Measurements from ENCODE around the gene FAM236B.
"Not testable (repeated sequence)": the region's sequence is repeated elsewhere in the genome, so short reads cannot be mapped to it uniquely, and the experiment has no call there.

The FAM236B gene

GRCh38 chrX:72782560-72782959 is at the start of gene FAM236B:
FAM236B (minus strand) TSS chrX:72782660; CDS start chrX:72782560, 100 bp downstream.
- DNase-seq = not testable (repeated sequence)

- not testable (repeated sequence) for DNase-seq
These were observed 48.2 kb upstream of the FAM236B start for GRCh38 chrX:72830701-72831100.

- DNase-seq = not testable (repeated sequence)
These were observed 25.6 kb upstream of the FAM236B start, which contains the start of gene FAM236D for GRCh38 chrX:72808110-72808509. FAM236D (minus strand) TSS chrX:72808210; CDS start chrX:72808110, 100 bp downstream.

GRCh38 chrX:72790390-72790789 is 7.9 kb upstream of the FAM236B start:
- DNase-seq = not testable (repeated sequence)

- not testable (repeated sequence) for DNase-seq
These were observed 5.7 kb upstream of the FAM236B start for GRCh38 chrX:72788142-72788541.

GRCh38 chrX:72783964-72784363 is 1.5 kb upstream of the FAM236B start:
- not testable (repeated sequence) for DNase-seq

- not testable (repeated sequence) for DNase-seq
These were observed 991 bp upstream of the FAM236B start for GRCh38 chrX:72783365-72783936.

GRCh38 chrX:72778146-72778545 is 4.3 kb downstream of the FAM236B start:
- not testable (repeated sequence) for DNase-seq

GRCh38 chrX:72777467-72777790 is 5.0 kb downstream of the FAM236B start:
- not testable (repeated sequence) for DNase-seq

GRCh38 chrX:72776653-72777466 is 5.6 kb downstream of the FAM236B start, which contains the start of gene DMRTC1B:
DMRTC1B (plus strand) TSS chrX:72776890; CDS start chrX:72845136, 68,246 bp downstream.
- DNase-seq = not testable (repeated sequence)

GRCh38 chrX:72760454-72760853 is 22.0 kb downstream of the FAM236B start:
- DNase-seq = not testable (repeated sequence)

GRCh38 chrX:72748545-72748944 is 33.9 kb downstream of the FAM236B start:
- DNase-seq = not testable (repeated sequence)

GRCh38 chrX:72745546-72745945 is 36.9 kb downstream of the FAM236B start:
- not testable (repeated sequence) for DNase-seq

GRCh38 chrX:72735561-72735960 is 46.9 kb downstream of the FAM236B start:
- no peak for DNase-seq

- DNase-seq = not testable (repeated sequence)
These were observed 48.8 kb downstream of the FAM236B start for GRCh38 chrX:72733636-72734035.

Measured in CD4-positive, alpha-beta T cell treated with Interleukin-17A for 1 hour (primary cell).